Measurements from ENCODE around the gene PITPNM1.

Gene PITPNM1

GRCh38 chr11:67456068-67456705 is 49.0 kb downstream of the PITPNM1 start:
- Mint-ChIP-seq H3K4me3 (no peak overlapping the region), H3K4me1 (no peaks in the 10 kb centered on the region), H3K27me3 (no peaks in the 10 kb centered on the region), H3K9me3 (no peaks in the 10 kb centered on the region), H3K36me3 (ENCODE audit: insufficient read depth) (peaks cover 5% of the 10 kb centered on the region), H3K27ac (ENCODE audit: low read depth) (no peak overlapping the region)
- ATAC-seq (replicated peaks; ENCODE audit: extremely low read depth, poor library complexity, severe bottlenecking) = no peak
- no peak for DNase-seq (ENCODE audit: low spot score in 2 of 2)

GRCh38 chr11:67455054-67455453 is 50.1 kb downstream of the PITPNM1 start, which contains the start of gene CABP4:
CABP4 (plus strand) TSS chr11:67455354; CDS start chr11:67455424, 70 bp downstream.
- peaks cover 3% of the 10 kb centered on the region for H3K36me3 Mint-ChIP-seq (ENCODE audit: insufficient read depth)
- no peaks in the 10 kb centered on the region for H3K27me3 Mint-ChIP-seq
- H3K27ac Mint-ChIP-seq (ENCODE audit: low read depth) = no peak within 1 kb of the TSS
- ATAC-seq (replicated peaks; ENCODE audit: extremely low read depth, poor library complexity, severe bottlenecking) = no peak
- H3K9me3 Mint-ChIP-seq = no peaks in the 10 kb centered on the region
- DNase-seq (ENCODE audit: low spot score in 2 of 2) = no peak
- no peaks in the 10 kb centered on the region for H3K4me1 Mint-ChIP-seq
- H3K4me3 Mint-ChIP-seq = peak within 1 kb of the TSS; percentile 37

GRCh38 chr11:67453816-67454732 is 51.1 kb downstream of the PITPNM1 start:
- no peak for DNase-seq (ENCODE audit: low spot score in 2 of 2)
- H3K4me1 Mint-ChIP-seq = peaks cover 5% of the 10 kb centered on the region
- no peaks in the 10 kb centered on the region for H3K27me3 Mint-ChIP-seq
- no peak overlapping the region for H3K4me3 Mint-ChIP-seq
- no peaks in the 10 kb centered on the region for H3K9me3 Mint-ChIP-seq
- H3K36me3 Mint-ChIP-seq (ENCODE audit: insufficient read depth) = peaks cover 2% of the 10 kb centered on the region
- no peak for ATAC-seq (replicated peaks; ENCODE audit: extremely low read depth, poor library complexity, severe bottlenecking)
- no peak overlapping the region for H3K27ac Mint-ChIP-seq (ENCODE audit: low read depth)

- Mint-ChIP-seq H3K27ac (ENCODE audit: low read depth) (no peak within 1 kb of the TSS), H3K4me3 (no peak within 1 kb of the TSS), H3K36me3 (ENCODE audit: insufficient read depth) (peaks cover 4% of the 10 kb centered on the region)
These were observed 52.8 kb downstream of the PITPNM1 start, which contains the start of gene GPR152 for GRCh38 chr11:67452141-67452952. GPR152 (minus strand) TSS chr11:67452729; CDS start chr11:67452724, 5 bp downstream.

GRCh38 chr11:67451658-67451976 is 53.5 kb downstream of the PITPNM1 start:
- H3K4me1 Mint-ChIP-seq = peaks cover 17% of the 10 kb centered on the region
- peaks cover 5% of the 10 kb centered on the region for H3K36me3 Mint-ChIP-seq (ENCODE audit: insufficient read depth)
- no peak for DNase-seq (ENCODE audit: low spot score in 2 of 2)
- H3K27ac Mint-ChIP-seq (ENCODE audit: low read depth) = no peak overlapping the region
- H3K9me3 Mint-ChIP-seq = no peaks in the 10 kb centered on the region
- no peaks in the 10 kb centered on the region for H3K27me3 Mint-ChIP-seq
- no peak for ATAC-seq (replicated peaks; ENCODE audit: extremely low read depth, poor library complexity, severe bottlenecking)
- H3K4me3 Mint-ChIP-seq = no peak overlapping the region

More at GRCh38 chr11:67452141-67452952, 52.8 kb downstream of the PITPNM1 start, which contains the start of gene GPR152:
- ATAC-seq (replicated peaks; ENCODE audit: extremely low read depth, poor library complexity, severe bottlenecking) (no peak), DNase-seq (ENCODE audit: low spot score in 2 of 2) (no peak)
- no peaks in the 10 kb centered on the region for H3K9me3 Mint-ChIP-seq
- peaks cover 15% of the 10 kb centered on the region for H3K4me1 Mint-ChIP-seq
- no peaks in the 10 kb centered on the region for H3K27me3 Mint-ChIP-seq

- Mint-ChIP-seq H3K4me3 (no peak overlapping the region), H3K27ac (ENCODE audit: low read depth) (no peak overlapping the region), H3K36me3 (ENCODE audit: insufficient read depth) (peaks cover 10% of the 10 kb centered on the region), H3K4me1 (peaks cover 22% of the 10 kb centered on the region), H3K27me3 (no peaks in the 10 kb centered on the region), H3K9me3 (no peaks in the 10 kb centered on the region)
- DNase-seq (ENCODE audit: low spot score in 2 of 2) (no peak), ATAC-seq (replicated peaks; ENCODE audit: extremely low read depth, poor library complexity, severe bottlenecking) (no peak)
These were observed 54.1 kb downstream of the PITPNM1 start for GRCh38 chr11:67450796-67451657.

- Mint-ChIP-seq H3K9me3 (no peaks in the 10 kb centered on the region), H3K27me3 (no peaks in the 10 kb centered on the region), H3K4me1 (peaks cover 39% of the 10 kb centered on the region), H3K36me3 (ENCODE audit: insufficient read depth) (peaks cover 11% of the 10 kb centered on the region), H3K4me3 (no peak overlapping the region), H3K27ac (ENCODE audit: low read depth) (peak overlapping the region; percentile 61)
- ATAC-seq (replicated peaks; ENCODE audit: extremely low read depth, poor library complexity, severe bottlenecking) = no peak
- no peak for DNase-seq (ENCODE audit: low spot score in 2 of 2)
These were observed 55.9 kb downstream of the PITPNM1 start for GRCh38 chr11:67449116-67449844.

- H3K4me1 Mint-ChIP-seq = peaks cover 40% of the 10 kb centered on the region
- H3K36me3 Mint-ChIP-seq (ENCODE audit: insufficient read depth) = peaks cover 16% of the 10 kb centered on the region
- no peaks in the 10 kb centered on the region for H3K9me3 Mint-ChIP-seq
- ATAC-seq (replicated peaks; ENCODE audit: extremely low read depth, poor library complexity, severe bottlenecking) = no peak
- no peak overlapping the region for H3K4me3 Mint-ChIP-seq
- peak overlapping the region; percentile 97 for H3K27ac Mint-ChIP-seq (ENCODE audit: low read depth)
- no peaks in the 10 kb centered on the region for H3K27me3 Mint-ChIP-seq
- DNase-seq (ENCODE audit: low spot score in 2 of 2) = no peak
These were observed 56.9 kb downstream of the PITPNM1 start for GRCh38 chr11:67448220-67448609.

GRCh38 chr11:67445515-67445914 is 59.6 kb downstream of the PITPNM1 start:
- Mint-ChIP-seq H3K27ac (ENCODE audit: low read depth) (peak overlapping the region; percentile 97), H3K9me3 (no peaks in the 10 kb centered on the region), H3K36me3 (ENCODE audit: insufficient read depth) (peaks cover 24% of the 10 kb centered on the region), H3K27me3 (no peaks in the 10 kb centered on the region), H3K4me1 (peaks cover 54% of the 10 kb centered on the region), H3K4me3 (peak overlapping the region; percentile 77)
- no peak for DNase-seq (ENCODE audit: low spot score in 2 of 2)
- no peak for ATAC-seq (replicated peaks; ENCODE audit: extremely low read depth, poor library complexity, severe bottlenecking)

GRCh38 chr11:67442504-67443404 is 62.4 kb downstream of the PITPNM1 start:
- Mint-ChIP-seq H3K4me1 (peaks cover 62% of the 10 kb centered on the region), H3K4me3 (peak overlapping the region; percentile 68), H3K27me3 (no peaks in the 10 kb centered on the region), H3K9me3 (no peaks in the 10 kb centered on the region), H3K36me3 (ENCODE audit: insufficient read depth) (peaks cover 34% of the 10 kb centered on the region), H3K27ac (ENCODE audit: low read depth) (peak overlapping the region; percentile 97)
- DNase-seq (ENCODE audit: low spot score in 2 of 2) = no peak
- no peak for ATAC-seq (replicated peaks; ENCODE audit: extremely low read depth, poor library complexity, severe bottlenecking)
